HCT116 (cell line): Measurements from ENCODE around the gene MYOG. TPM values are rescaled to one million over a fixed set of nuclear protein-coding genes. Genes with fewer than 3 reads are reported as not detected.

Source experiments
- ATAC-seq: fragments of 200-7000 bp; cut with Tn5 transposase; 2 replicates; pipeline ENCODE4 v1.9.1; 2020; ENCODE audit warnings: mild to moderate bottlenecking, moderate library complexity
- BruUV-seq: library from RNA; stranded (reverse); fragments of 400-500 nt; replicated peaks from 2 replicates; lab custom pipeline; 2021; lab: Mats Ljungman, UMichigan
- CTCF ChIA-PET: fragments of 300-600 bp; sonication (Branson Sonifier 250); formaldehyde crosslinking; loops from one replicate; lab custom pipeline; 2021; ENCODE audit warnings: antibody characterized with exemption; lab: Charles Lee
- POLR2A ChIA-PET: fragments of 300-600, 350-600 bp; sonication (Branson Sonifier 250); formaldehyde crosslinking; loops from one replicate; lab custom pipeline; 2021; ENCODE audit warnings: antibody characterized with exemption; lab: Charles Lee
- RAD21 ChIA-PET, 2 experiments: fragments of 300-600 bp; sonication (Branson Sonifier 250); formaldehyde crosslinking; loops; one replicate each; lab custom pipeline; 2023; ENCODE audit warnings: low total read pairs in 2 of 2; ENCODE audit not compliant: uncharacterized antibody in 2 of 2, unreplicated experiment in 2 of 2, low non-redundant PET in 1 of 2; lab: Charles Lee
- DNase-seq: peaks from one replicate; pipeline ENCODE4 v3.0.0-alpha.2; 2010; ENCODE audit warnings: low read depth, low spot score
- H2AFZ ChIP-seq: fragments of 200-600 bp; shearing (Covaris generic), sonication (generic); 2 replicates; pipeline ENCODE4 v1.6.1; 2017; ENCODE audit warnings: low read depth, mixed run types, mixed read lengths, antibody characterized with exemption, low read length; ENCODE audit not compliant: poor library complexity, severe bottlenecking
- H3K27ac ChIP-seq: 2 replicates; pipeline ENCODE4 v1.5.1; 2012; ENCODE audit warnings: low read depth, low read length
- H3K27me3 ChIP-seq: fragments of 200-600 bp; sonication (generic); 2 replicates; pipeline ENCODE4 v1.6.1; 2016; ENCODE audit warnings: mixed run types, low read length, mixed read lengths; ENCODE audit not compliant: insufficient read depth
- H3K36me3 ChIP-seq, 2 experiments: fragments of 200-500 bp in 1 of 2; fragments of 200-600 bp in 1 of 2; sonication (Bioruptor generic) in 1 of 2; sonication (generic) in 1 of 2; 2 replicates each; pipeline versions ENCODE4 v1.5.1 to v1.6.1; 2014 to 2016; ENCODE audit warnings: low read length in 2 of 2, inconsistent platforms in 1 of 2, mixed read lengths in 1 of 2, mixed run types in 1 of 2; ENCODE audit not compliant: insufficient read depth in 2 of 2, control insufficient read depth in 1 of 2
- H3K4me1 ChIP-seq, 2 experiments: fragments of 200-600 bp in 1 of 2; sonication (generic) in 1 of 2; 2 replicates each; pipeline versions ENCODE4 v1.5.1 to v1.6.1; 2012 to 2017; ENCODE audit warnings: low read length in 2 of 2, inconsistent platforms in 1 of 2, mild to moderate bottlenecking in 1 of 2, mixed read lengths in 1 of 2, mixed run types in 1 of 2, moderate library complexity in 1 of 2; ENCODE audit not compliant: insufficient read depth in 2 of 2, control insufficient read depth in 1 of 2
- H3K4me2 ChIP-seq: fragments of 200-600 bp; sonication (generic); 2 replicates; pipeline ENCODE4 v1.6.1; 2017; ENCODE audit warnings: mixed run types, low read length, mixed read lengths
- H3K4me3 ChIP-seq, 2 experiments: fragments of 200-600 bp in 1 of 2; sonication (generic) in 1 of 2; replicated peaks in 1 of 2; 2 replicates each; pipeline ENCODE4 v1.5.1; 2011 to 2016; ENCODE audit warnings: low read length in 2 of 2, control low read depth in 1 of 2, low read depth in 1 of 2, mild to moderate bottlenecking in 1 of 2, mixed read lengths in 1 of 2, mixed run types in 1 of 2
- H3K79me2 ChIP-seq: fragments of 200-600 bp; sonication (generic); 2 replicates; pipeline ENCODE4 v1.6.1; 2017; ENCODE audit warnings: mild to moderate bottlenecking, mixed run types, low read length, moderate library complexity, mixed read lengths; ENCODE audit not compliant: insufficient read depth
- H3K9ac ChIP-seq: fragments of 200-600 bp; sonication (generic); 2 replicates; pipeline ENCODE4 v1.6.1; 2016; ENCODE audit warnings: low read length, mixed read lengths
- H3K9me2 ChIP-seq: fragments of 200-600 bp; sonication (generic), shearing (Covaris generic); 2 replicates; pipeline ENCODE4 v1.6.1; 2017; ENCODE audit warnings: mixed run types, mild to moderate bottlenecking, moderate library complexity; ENCODE audit not compliant: insufficient read depth
- H3K9me3 ChIP-seq, 2 experiments: fragments of 200-500 bp in 1 of 2; fragments of 200-600 bp in 1 of 2; sonication (Bioruptor generic) in 1 of 2; sonication (generic) in 1 of 2; 2 replicates each; pipeline ENCODE4 v1.6.1; 2014 to 2017; ENCODE audit warnings: low read length in 2 of 2, mixed read lengths in 2 of 2, inconsistent platforms in 1 of 2, low read depth in 1 of 2, mild to moderate bottlenecking in 1 of 2, mixed run types in 1 of 2, moderate library complexity in 1 of 2; ENCODE audit not compliant: control insufficient read depth in 1 of 2, insufficient read depth in 1 of 2
- H4K20me1 ChIP-seq: fragments of 200-600 bp; sonication (generic), shearing (Covaris generic); 2 replicates; pipeline ENCODE4 v1.6.1; 2017; ENCODE audit warnings: mixed run types, mild to moderate bottlenecking, moderate library complexity; ENCODE audit not compliant: insufficient read depth
- ATF3 ChIP-seq: IDR thresholded peaks from 2 replicates; pipeline ENCODE4 v1.6.1; 2012
- CEBPB ChIP-seq: IDR thresholded peaks from 2 replicates; pipeline ENCODE4 v1.6.1; 2012; ENCODE audit warnings: low read depth
- EZH2 ChIP-seq: fragments of 200-600 bp; sonication (generic); IDR thresholded peaks from 2 replicates; pipeline ENCODE4 v1.6.1; 2017; ENCODE audit warnings: antibody characterized with exemption, mixed run types
- FOSL1 ChIP-seq: IDR thresholded peaks from 2 replicates; pipeline ENCODE4 v1.6.1; 2012; ENCODE audit warnings: low read depth
- POLR2A ChIP-seq: IDR thresholded peaks from 2 replicates; pipeline ENCODE4 v1.7.0; 2011; ENCODE audit warnings: borderline replicate concordance; ENCODE audit not compliant: insufficient read depth, insufficient read length; ENCODE audit errors: extremely low read depth
- REST ChIP-seq: IDR thresholded peaks from 2 replicates; pipeline ENCODE4 v1.6.1; 2012; ENCODE audit warnings: low read depth
- SRF ChIP-seq: IDR thresholded peaks from 2 replicates; pipeline ENCODE4 v1.6.1; 2012; ENCODE audit warnings: low read depth
- YY1 ChIP-seq: IDR thresholded peaks from 2 replicates; pipeline ENCODE4 v1.6.1; 2011; ENCODE audit warnings: low read length, low read depth, moderate library complexity, mild to moderate bottlenecking; ENCODE audit not compliant: insufficient replicate concordance; ENCODE audit errors: extremely low read depth
- ZBTB33 ChIP-seq: IDR thresholded peaks from 2 replicates; pipeline ENCODE4 v1.6.1; 2011; ENCODE audit warnings: mild to moderate bottlenecking, low read length, moderate library complexity; ENCODE audit not compliant: insufficient replicate concordance; ENCODE audit errors: extremely low read depth
- ZFX ChIP-seq: fragments of 450-650 bp; IDR thresholded peaks from 2 replicates; pipeline ENCODE4 v1.6.1; 2017
- ZNF274 ChIP-seq: fragments of 200-500 bp; sonication (Bioruptor generic); IDR thresholded peaks from 2 replicates; pipeline ENCODE4 v1.6.1; 2014; ENCODE audit warnings: mild to moderate bottlenecking, low read depth, low read length, inconsistent platforms
- intact Hi-C: fragments of 100-400 bp; cut with micrococcal nuclease; formaldehyde crosslinking; loops from 2 replicates; pipeline ENCODE4 v1.10.0; 2022
- total RNA-seq: library from RNA; stranded (reverse); gene quantifications from one replicate; pipeline ENCODE4 v1.2.1, GENCODE V29; 2021; ENCODE audit not compliant: unreplicated experiment

The MYOG gene
- total RNA-seq, 1 experiment from 2014 or later = not detected

GRCh38 chr1:203097001-203097400 is 11.2 kb upstream of the MYOG start:
- Histone ChIP-seq H3K36me3 (no peaks in the 10 kb centered on the region), H2AFZ (no peak overlapping the region), H3K4me2 (no peak overlapping the region), H3K9me2 (no peaks in the 10 kb centered on the region), H3K27ac (no peak overlapping the region), H3K79me2 (no peaks in the 10 kb centered on the region), H3K9ac (no peak overlapping the region), H3K27me3 (no peaks in the 10 kb centered on the region), H4K20me1 (no peaks in the 10 kb centered on the region), H3K4me1 (peaks cover 0 to 6% of the 10 kb centered on the region in 2 experiments; a peak in 2 of 4 replicates), H3K9me3 (peaks cover 13 to 14% of the 10 kb centered on the region in 2 experiments; a peak in 3 of 4 replicates), H3K4me3 (no peak overlapping the region)
- RAD21 ChIA-PET = no interaction called here
- DNase-seq (no peak), ATAC-seq (no peak)
- POLR2A ChIA-PET = no interaction called here
- CTCF ChIA-PET = no interaction called here
- no TSS peak for BruUV-seq
- intact Hi-C loops = no loop called here
- TF ChIP-seq ZBTB33 (no peak), ATF3 (no peak), CEBPB (no peak), POLR2A (no peak), REST (no peak), YY1 (no peak), ZNF274 (no peak), EZH2 (no peak), FOSL1 (no peak), ZFX (no peak), SRF (no peak)
